ENCODE results near the gene BCAP31.

- TF ChIP-seq CTCF (IDR thresholded peaks at IDR 0.05) (peak; percentile 78 to 93 (median 86)), POLR2AphosphoS5 (IDR thresholded peaks at IDR 0.05) (no peak), EP300 (IDR thresholded peaks at IDR 0.05) (no peak)
Measured at GRCh38 chrX:153763989-153764755, 40.0 kb upstream of the BCAP31 start, which contains the start of gene PLXNB3.
